HepG2 (cell line): ENCODE measurements around the gene GRIN3A. TPM values are rescaled to one million over a fixed set of nuclear protein-coding genes. Genes with fewer than 3 reads are reported as not detected.

ENCODE experiments used
- FOXO1 ChIP-seq: sonication (generic); formaldehyde crosslinking; IDR thresholded peaks from 2 replicates; pipeline ENCODE4 v1.4.0; 2020; ENCODE audit warnings: missing genetic modification reagents
- GABPA ChIP-seq, 2 experiments: IDR thresholded peaks; 2 replicates each; pipeline ENCODE4 v1.6.1; 2011 to 2016; ENCODE audit warnings: low read depth in 2 of 2, low read length in 1 of 2, missing biosample characterization in 1 of 2, missing genetic modification characterization in 1 of 2
- GPN1 ChIP-seq: sonication (generic); formaldehyde crosslinking; IDR thresholded peaks from 2 replicates; pipeline ENCODE4 v1.5.1; 2020; ENCODE audit warnings: missing genetic modification reagents, borderline replicate concordance
- HDAC2 ChIP-seq: sonication (generic); formaldehyde crosslinking; IDR thresholded peaks from 2 replicates; pipeline ENCODE4 v1.4.0; 2020; ENCODE audit warnings: missing genetic modification reagents
- HNRNPLL ChIP-seq: fragments of 200-400 bp; formaldehyde crosslinking; IDR thresholded peaks from 2 replicates; pipeline ENCODE4 v1.6.1; 2017; ENCODE audit warnings: mild to moderate bottlenecking, low read depth, low read length; ENCODE audit not compliant: poor library complexity, severe bottlenecking
- MTF2 ChIP-seq: sonication (generic); formaldehyde crosslinking; IDR thresholded peaks from 2 replicates; pipeline ENCODE4 v1.5.0; 2020; ENCODE audit warnings: missing genetic modification reagents, borderline replicate concordance
- NFATC3 ChIP-seq: sonication (generic); formaldehyde crosslinking; IDR thresholded peaks from 2 replicates; pipeline ENCODE4 v1.5.1; 2020; ENCODE audit warnings: mild to moderate bottlenecking, missing genetic modification reagents
- NFRKB ChIP-seq: fragments of 450-650 bp; IDR thresholded peaks from 2 replicates; pipeline ENCODE4 v1.6.1; 2017
- NR2C2 ChIP-seq: sonication (generic); formaldehyde crosslinking; IDR thresholded peaks from 2 replicates; pipeline ENCODE4 v1.4.0; 2020; ENCODE audit warnings: missing genetic modification reagents, mild to moderate bottlenecking, moderate library complexity, borderline replicate concordance
- POGZ ChIP-seq: sonication (generic); formaldehyde crosslinking; IDR thresholded peaks from 2 replicates; pipeline ENCODE4 v1.4.0; 2020; ENCODE audit warnings: mild to moderate bottlenecking, missing genetic modification reagents
- PPARG ChIP-seq: conservative IDR thresholded peaks from 2 replicates; pipeline ENCODE4 v1.6.1; 2016; ENCODE audit warnings: missing biosample characterization, missing genetic modification reagents
- SIN3B ChIP-seq: fragments of 150-350 bp; IDR thresholded peaks from 2 replicates; pipeline ENCODE4 v1.6.1; 2014; ENCODE audit warnings: low read length
- SNAPC5 ChIP-seq: sonication (generic); formaldehyde crosslinking; IDR thresholded peaks from 2 replicates; pipeline ENCODE4 v1.8.1; 2023; ENCODE audit warnings: mild to moderate bottlenecking, missing genetic modification reagents, borderline replicate concordance
- SP4 ChIP-seq: sonication (generic); formaldehyde crosslinking; IDR thresholded peaks from 2 replicates; pipeline ENCODE4 v1.8.1; 2023; ENCODE audit warnings: mild to moderate bottlenecking, missing genetic modification reagents
- TCF12 ChIP-seq, 2 experiments: fragments of 450-650 bp in 1 of 2; sonication (generic) in 1 of 2; formaldehyde crosslinking in 1 of 2; IDR thresholded peaks; 2 replicates each; pipeline versions ENCODE4 v1.6.1 to v1.8.0; 2017 to 2022; ENCODE audit warnings: antibody characterized with exemption in 1 of 2, mild to moderate bottlenecking in 1 of 2, missing genetic modification reagents in 1 of 2, moderate library complexity in 1 of 2
- ZBTB46 ChIP-seq: sonication (generic); formaldehyde crosslinking; IDR thresholded peaks from 2 replicates; pipeline ENCODE4 v1.4.0; 2020; ENCODE audit warnings: mild to moderate bottlenecking, missing genetic modification reagents, borderline replicate concordance
- ZKSCAN1 ChIP-seq: fragments of 150-350 bp; IDR thresholded peaks from 2 replicates; pipeline ENCODE4 v1.6.1; 2014; ENCODE audit warnings: low read length
- ZNF234 ChIP-seq: sonication (generic); formaldehyde crosslinking; conservative IDR thresholded peaks from 2 replicates; pipeline ENCODE4 v1.5.1; 2020; ENCODE audit warnings: mild to moderate bottlenecking, missing genetic modification reagents
- ZNF563 ChIP-seq: sonication (generic); formaldehyde crosslinking; IDR thresholded peaks from 2 replicates; pipeline ENCODE4 v1.8.0; 2022; ENCODE audit warnings: mild to moderate bottlenecking, moderate library complexity, missing genetic modification reagents
- ZNF772 ChIP-seq: sonication (generic); formaldehyde crosslinking; IDR thresholded peaks from 2 replicates; pipeline ENCODE4 v1.5.0; 2020; ENCODE audit warnings: mild to moderate bottlenecking, missing genetic modification reagents
- polyA plus RNA-seq, 8 experiments: library from polyadenylated mRNA; depleted of rRNA in 3 of 8; stranded (reverse) in 7 of 8; unstranded in 1 of 8; fragments of >200 nt; fragmentation: Illumina TruSeq in 4 of 8; extraction: Trizol in 4 of 8; gene quantifications; 2 replicates each; pipeline versions ENCODE4 v1.2.1 to v1.2.3, GENCODE V29; 2011 to 2016; ENCODE audit warnings: low read depth in 4 of 8, missing spikeins in 1 of 8, mixed read lengths in 1 of 8; ENCODE audit not compliant: insufficient read depth in 1 of 8
- total RNA-seq, 5 experiments: library from RNA; depleted of rRNA; stranded (reverse); fragments of >200 nt; fragmentation: Illumina TruSeq; extraction: Trizol; gene quantifications; 2 replicates each; pipeline ENCODE4 v1.2.3, GENCODE V29; 2016; ENCODE audit warnings: low read depth in 1 of 5
- TF ChIP-seq, protein P1 (sequence below): sonication (generic); formaldehyde crosslinking; IDR thresholded peaks from 2 replicates; pipeline ENCODE4 v1.8.0; 2022; ENCODE audit warnings: mild to moderate bottlenecking, missing genetic modification reagents, moderate library complexity
- TF ChIP-seq, protein P2 (sequence below): IDR thresholded peaks from 2 replicates; pipeline ENCODE4 v1.6.1; 2018; ENCODE audit warnings: missing genetic modification reagents, mild to moderate bottlenecking, missing compliant biosample characterization
- TF ChIP-seq, protein P3 (sequence below): sonication (generic); formaldehyde crosslinking; IDR thresholded peaks from 2 replicates; pipeline ENCODE4 v1.9.0; 2021; ENCODE audit warnings: missing genetic modification reagents, borderline replicate concordance

GRIN3A gene
- total and polyA plus RNA-seq, 2 of the 13 experiments (the other 11 are each of a cell fraction or from before 2014, with no cell fraction given): not detected

DNA sequence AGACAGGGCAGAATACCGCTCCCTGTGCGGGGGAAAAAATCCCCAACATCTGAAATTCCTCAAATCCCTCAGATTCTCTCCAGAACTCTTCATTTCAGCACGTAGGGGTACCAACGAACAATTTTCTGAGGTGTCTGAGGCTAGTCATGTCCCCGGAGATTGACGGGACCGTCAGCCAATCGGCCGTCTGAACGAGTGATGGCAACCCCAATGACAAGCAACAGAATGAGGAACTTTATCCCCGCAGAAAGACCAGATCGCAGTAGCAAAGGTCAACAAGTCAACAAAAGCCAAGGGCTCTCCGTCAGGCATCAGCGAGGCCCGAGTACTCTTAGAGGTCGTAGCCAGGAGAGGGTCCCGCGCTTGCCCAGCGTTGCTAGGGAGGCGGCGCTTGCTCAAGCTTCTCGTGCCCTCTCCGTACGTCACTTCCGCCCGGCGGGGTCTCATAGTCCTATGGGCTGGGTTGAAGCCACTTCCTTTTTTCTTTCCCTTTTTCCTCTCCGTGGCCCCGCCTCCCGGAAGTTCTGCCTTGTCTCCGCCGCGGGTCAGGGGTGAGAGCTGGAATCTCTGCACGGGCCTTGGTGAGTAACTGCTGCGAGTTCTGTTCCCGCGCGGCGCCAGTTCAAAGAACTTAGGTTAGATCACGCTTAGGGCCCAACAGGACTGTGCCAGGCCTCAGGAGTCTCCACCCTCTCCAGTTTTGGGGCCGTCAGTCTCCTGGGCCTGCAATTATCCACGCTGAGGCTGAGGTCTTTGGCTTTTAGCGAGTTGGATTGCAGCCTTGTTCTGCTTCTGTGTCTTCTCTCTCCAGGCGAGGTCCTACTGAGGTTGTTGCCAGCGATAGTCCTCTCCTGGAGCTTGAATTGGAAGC, 204.9 kb downstream of the GRIN3A start, which contains the start of gene RNF20 (continued):
- TF ChIP-seq ZBTB46 (CRISPR knock-in tag) (no peak), NFRKB (no peak), NFATC3 (no peak), SNAPC5 (CRISPR knock-in tag) (0 out of 2 replicates have a peak, but pooled peaks have one; percentile 40), NR2C2 (CRISPR knock-in tag) (peak; percentile 98), SIN3B (no peak), SP4 (CRISPR knock-in tag) (peak; percentile 91), HNRNPLL (peak; percentile 41), ZNF772 (CRISPR knock-in tag) (no peak), POGZ (CRISPR knock-in tag) (peak; percentile 86), PPARG (CRISPR knock-in tag) (0 out of 2 replicates have a peak, but pooled peaks have one; percentile 15), HDAC2 (CRISPR knock-in tag) (peak; percentile 24; the same call in 1 of the 2 replicates), ZNF234 (CRISPR knock-in tag) (no peak), TCF12 (IDR thresholded peaks at IDR 0.05) (no peak), TCF12 (CRISPR knock-in tag; IDR thresholded peaks at IDR 0.05) (0 out of 2 replicates have a peak, but pooled peaks have one; percentile 37), GABPA (IDR thresholded peaks at IDR 0.05; ENCODE audit: low read depth, low read length) (peak; percentile 89), GABPA (CRISPR knock-in tag; IDR thresholded peaks at IDR 0.05; ENCODE audit: low read depth) (peak; percentile 100), GPN1 (CRISPR knock-in tag) (no peak), MTF2 (CRISPR knock-in tag) (no peak), FOXO1 (CRISPR knock-in tag) (no peak), ZKSCAN1 (no peak), ZNF563 (CRISPR knock-in tag) (0 out of 2 replicates have a peak, but pooled peaks have one; percentile 36)
- TF ChIP-seq, protein P1, sequence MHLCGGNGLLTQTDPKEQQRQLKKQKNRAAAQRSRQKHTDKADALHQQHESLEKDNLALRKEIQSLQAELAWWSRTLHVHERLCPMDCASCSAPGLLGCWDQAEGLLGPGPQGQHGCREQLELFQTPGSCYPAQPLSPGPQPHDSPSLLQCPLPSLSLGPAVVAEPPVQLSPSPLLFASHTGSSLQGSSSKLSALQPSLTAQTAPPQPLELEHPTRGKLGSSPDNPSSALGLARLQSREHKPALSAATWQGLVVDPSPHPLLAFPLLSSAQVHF (CRISPR knock-in tag): no peak
- TF ChIP-seq, protein P2, sequence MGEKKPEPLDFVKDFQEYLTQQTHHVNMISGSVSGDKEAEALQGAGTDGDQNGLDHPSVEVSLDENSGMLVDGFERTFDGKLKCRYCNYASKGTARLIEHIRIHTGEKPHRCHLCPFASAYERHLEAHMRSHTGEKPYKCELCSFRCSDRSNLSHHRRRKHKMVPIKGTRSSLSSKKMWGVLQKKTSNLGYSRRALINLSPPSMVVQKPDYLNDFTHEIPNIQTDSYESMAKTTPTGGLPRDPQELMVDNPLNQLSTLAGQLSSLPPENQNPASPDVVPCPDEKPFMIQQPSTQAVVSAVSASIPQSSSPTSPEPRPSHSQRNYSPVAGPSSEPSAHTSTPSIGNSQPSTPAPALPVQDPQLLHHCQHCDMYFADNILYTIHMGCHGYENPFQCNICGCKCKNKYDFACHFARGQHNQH (CRISPR knock-in tag): no peak
- TF ChIP-seq, protein P3, sequence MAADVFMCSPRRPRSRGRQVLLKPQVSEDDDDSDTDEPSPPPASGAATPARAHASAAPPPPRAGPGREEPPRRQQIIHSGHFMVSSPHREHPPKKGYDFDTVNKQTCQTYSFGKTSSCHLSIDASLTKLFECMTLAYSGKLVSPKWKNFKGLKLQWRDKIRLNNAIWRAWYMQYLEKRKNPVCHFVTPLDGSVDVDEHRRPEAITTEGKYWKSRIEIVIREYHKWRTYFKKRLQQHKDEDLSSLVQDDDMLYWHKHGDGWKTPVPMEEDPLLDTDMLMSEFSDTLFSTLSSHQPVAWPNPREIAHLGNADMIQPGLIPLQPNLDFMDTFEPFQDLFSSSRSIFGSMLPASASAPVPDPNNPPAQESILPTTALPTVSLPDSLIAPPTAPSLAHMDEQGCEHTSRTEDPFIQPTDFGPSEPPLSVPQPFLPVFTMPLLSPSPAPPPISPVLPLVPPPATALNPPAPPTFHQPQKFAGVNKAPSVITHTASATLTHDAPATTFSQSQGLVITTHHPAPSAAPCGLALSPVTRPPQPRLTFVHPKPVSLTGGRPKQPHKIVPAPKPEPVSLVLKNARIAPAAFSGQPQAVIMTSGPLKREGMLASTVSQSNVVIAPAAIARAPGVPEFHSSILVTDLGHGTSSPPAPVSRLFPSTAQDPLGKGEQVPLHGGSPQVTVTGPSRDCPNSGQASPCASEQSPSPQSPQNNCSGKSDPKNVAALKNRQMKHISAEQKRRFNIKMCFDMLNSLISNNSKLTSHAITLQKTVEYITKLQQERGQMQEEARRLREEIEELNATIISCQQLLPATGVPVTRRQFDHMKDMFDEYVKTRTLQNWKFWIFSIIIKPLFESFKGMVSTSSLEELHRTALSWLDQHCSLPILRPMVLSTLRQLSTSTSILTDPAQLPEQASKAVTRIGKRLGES (CRISPR knock-in tag): no peak
